Mammary epithelial cell (primary cell): ENCODE data around the gene MTX1.

Source experiments
- EZH2 ChIP-seq: IDR thresholded peaks from 2 replicates; pipeline ENCODE4 v1.6.1; 2012; ENCODE audit warnings: low read length, inconsistent platforms, borderline replicate concordance
- TF ChIP-seq, protein P1 (sequence below), 2 donors: IDR thresholded peaks in 1 of 2; conservative IDR thresholded peaks in 1 of 2; 2 replicates each; pipeline ENCODE4 v1.5.1; 2011 to 2012; ENCODE audit warnings: inconsistent platforms in 2 of 2, low read length in 2 of 2, mild to moderate bottlenecking in 2 of 2, control low read depth in 1 of 2, low read depth in 1 of 2; ENCODE audit not compliant: insufficient read depth in 1 of 2; ENCODE audit errors: extremely low read depth in 1 of 2

DNA sequence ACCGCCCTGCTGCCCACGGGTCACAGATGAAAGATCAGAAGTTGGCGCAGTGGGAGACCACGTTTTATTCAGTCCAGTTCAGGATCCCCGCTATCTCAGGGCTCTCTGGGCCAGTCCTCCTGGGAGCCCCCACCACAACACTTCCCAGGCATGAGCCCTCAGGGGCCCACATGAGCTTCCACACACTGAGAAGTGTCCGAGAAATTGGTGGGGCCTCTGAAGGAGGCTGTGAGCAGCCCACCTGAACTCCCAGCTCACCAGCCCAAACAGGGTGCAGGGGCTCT is 22.8 kb upstream of the MTX1 start:
- TF ChIP-seq, protein P1, sequence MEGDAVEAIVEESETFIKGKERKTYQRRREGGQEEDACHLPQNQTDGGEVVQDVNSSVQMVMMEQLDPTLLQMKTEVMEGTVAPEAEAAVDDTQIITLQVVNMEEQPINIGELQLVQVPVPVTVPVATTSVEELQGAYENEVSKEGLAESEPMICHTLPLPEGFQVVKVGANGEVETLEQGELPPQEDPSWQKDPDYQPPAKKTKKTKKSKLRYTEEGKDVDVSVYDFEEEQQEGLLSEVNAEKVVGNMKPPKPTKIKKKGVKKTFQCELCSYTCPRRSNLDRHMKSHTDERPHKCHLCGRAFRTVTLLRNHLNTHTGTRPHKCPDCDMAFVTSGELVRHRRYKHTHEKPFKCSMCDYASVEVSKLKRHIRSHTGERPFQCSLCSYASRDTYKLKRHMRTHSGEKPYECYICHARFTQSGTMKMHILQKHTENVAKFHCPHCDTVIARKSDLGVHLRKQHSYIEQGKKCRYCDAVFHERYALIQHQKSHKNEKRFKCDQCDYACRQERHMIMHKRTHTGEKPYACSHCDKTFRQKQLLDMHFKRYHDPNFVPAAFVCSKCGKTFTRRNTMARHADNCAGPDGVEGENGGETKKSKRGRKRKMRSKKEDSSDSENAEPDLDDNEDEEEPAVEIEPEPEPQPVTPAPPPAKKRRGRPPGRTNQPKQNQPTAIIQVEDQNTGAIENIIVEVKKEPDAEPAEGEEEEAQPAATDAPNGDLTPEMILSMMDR (conservative IDR thresholded peaks at IDR 0.05 in 1 of 2, IDR thresholded peaks at IDR 0.05 in 1 of 2; ENCODE audit: extremely low read depth in 1 of 2, insufficient read depth in 1 of 2, low read depth in 1 of 2, low read length in 2 of 2) = no peak
- TF ChIP-seq EZH2 = no peak
